CD4-positive, CD25-positive, alpha-beta regulatory T cell (primary cell): Measurements from ENCODE around the gene HIP1R. TPM values are rescaled to one million over a fixed set of nuclear protein-coding genes. Genes with fewer than 3 reads are reported as not detected.

Experiments used
- ATAC-seq, 2 donors: fragments of 150-1000 bp; cut with Tn5 transposase; one replicate each; pipeline ENCODE4 v1.10.0; 2021; ENCODE audit warnings: low read depth in 2 of 2, moderate number of reproducible peaks in 2 of 2, moderate library complexity in 1 of 2
- DNase-seq, 3 donors: peaks; one replicate each; pipeline versions ENCODE4 v3.0.0 to v3.0.0-alpha.2; 2012 to 2022; ENCODE audit warnings: mixed read lengths in 1 of 3
- H3K27ac ChIP-seq: one replicate; pipeline ENCODE4 v1.7.0; 2013; ENCODE audit warnings: mild to moderate bottlenecking, low read length; ENCODE audit not compliant: insufficient read depth, poor library complexity, severe bottlenecking
- H3K27me3 ChIP-seq: one replicate; pipeline ENCODE4 v1.7.0; 2013; ENCODE audit warnings: low read length; ENCODE audit not compliant: control insufficient read depth, insufficient read depth
- H3K36me3 ChIP-seq: one replicate; pipeline ENCODE4 v1.7.0; 2013; ENCODE audit warnings: mild to moderate bottlenecking, low read length, moderate library complexity; ENCODE audit not compliant: control insufficient read depth, insufficient read depth
- H3K4me1 ChIP-seq: 2 replicates; pipeline ENCODE4 v1.7.0; 2013; ENCODE audit warnings: mild to moderate bottlenecking, low read length; ENCODE audit not compliant: insufficient read depth, control insufficient read depth, poor library complexity, severe bottlenecking
- H3K4me3 ChIP-seq: one replicate; pipeline ENCODE4 v1.7.0; 2013; ENCODE audit warnings: low read depth, mild to moderate bottlenecking, low read length, moderate library complexity
- H3K9me3 ChIP-seq, 2 experiments: 1 replicate in 1 of 2; 2 replicates in 1 of 2; pipeline ENCODE4 v1.7.0; 2013; ENCODE audit warnings: low read length in 2 of 2, mild to moderate bottlenecking in 1 of 2, moderate library complexity in 1 of 2; ENCODE audit not compliant: control insufficient read depth in 2 of 2
- H3K27ac Mint-ChIP-seq, 3 donors: one replicate each; pipeline ENCODE4 v1.8.0; 2020 to 2022; ENCODE audit warnings: mild to moderate bottlenecking in 3 of 3, mixed read lengths in 3 of 3, moderate library complexity in 2 of 3
- H3K27me3 Mint-ChIP-seq: one replicate; pipeline ENCODE4 v1.8.0; 2022; ENCODE audit warnings: mild to moderate bottlenecking, mixed read lengths
- H3K36me3 Mint-ChIP-seq: one replicate; pipeline ENCODE4 v1.8.0; 2020; ENCODE audit warnings: mixed read lengths
- H3K4me1 Mint-ChIP-seq, 4 donors: one replicate each; pipeline ENCODE4 v1.8.0; 2020 to 2022; ENCODE audit warnings: mixed read lengths in 4 of 4, mild to moderate bottlenecking in 1 of 4
- H3K4me3 Mint-ChIP-seq, 4 donors: one replicate each; pipeline ENCODE4 v1.8.0; 2020 to 2022; ENCODE audit warnings: mild to moderate bottlenecking in 4 of 4, mixed read lengths in 4 of 4, moderate library complexity in 3 of 4
- H3K9me3 Mint-ChIP-seq, 7 donors: one replicate each; pipeline ENCODE4 v1.8.0; 2020 to 2022; ENCODE audit warnings: mixed read lengths in 7 of 7, mild to moderate bottlenecking in 3 of 7, moderate library complexity in 2 of 7
- polyA plus RNA-seq, 4 donors: library from polyadenylated mRNA; unstranded; fragments of 300-500 nt; fragmentation: Illumina TruSeq; gene quantifications; one replicate each; pipeline ENCODE4 v1.2.3, GENCODE V29; 2021
- total RNA-seq: library from RNA; stranded (reverse); gene quantifications from one replicate; pipeline ENCODE4 v1.2.3, GENCODE V29; 2022

The HIP1R gene
- total and polyA plus RNA-seq, 5 donors from 2014 or later, result 3.8 to 56.0 (median 5.5) TPM

GRCh38 chr12:122820838-122821271 lies 14.4 kb upstream of the HIP1R start:
- Histone ChIP-seq H3K36me3 (no peaks in the 10 kb centered on the region), H3K27ac (no peak overlapping the region), H3K4me3 (no peak overlapping the region), H3K27me3 (no peaks in the 10 kb centered on the region), H3K9me3 (no peaks in the 10 kb centered on the region), H3K4me1 (no peaks in the 10 kb centered on the region)
- Mint-ChIP-seq H3K4me1 (peaks cover 0 to 5% (median under 1%) of the 10 kb centered on the region in 4 donors), H3K4me3 (no peak overlapping the region), H3K36me3 (peaks cover 3% of the 10 kb centered on the region), H3K9me3 (no peaks in the 10 kb centered on the region), H3K27me3 (peaks cover 11% of the 10 kb centered on the region), H3K27ac (no peak overlapping the region)
- no peak for DNase-seq
- peak in 1 of 2 donors; percentile 22 for ATAC-seq

GRCh38 chr12:122823429-122823828 lies 11.8 kb upstream of the HIP1R start:
- Mint-ChIP-seq H3K36me3 (no peaks in the 10 kb centered on the region), H3K9me3 (no peaks in the 10 kb centered on the region), H3K4me3 (no peak overlapping the region), H3K4me1 (peaks cover 0 to 5% (median 2%) of the 10 kb centered on the region in 4 donors), H3K27me3 (peaks cover 25% of the 10 kb centered on the region), H3K27ac (no peak overlapping the region)
- H3K36me3 ChIP-seq, result no peaks in the 10 kb centered on the region
- peaks cover 4% of the 10 kb centered on the region for H3K27me3 ChIP-seq
- peaks cover 3% of the 10 kb centered on the region for H3K4me1 ChIP-seq
- DNase-seq (no peak), ATAC-seq (no peak)
- no peaks in the 10 kb centered on the region for H3K9me3 ChIP-seq
- H3K4me3 ChIP-seq, result no peak overlapping the region
- no peak overlapping the region for H3K27ac ChIP-seq

GRCh38 chr12:122825773-122826724 lies 9.2 kb upstream of the HIP1R start:
- ATAC-seq (no peak), DNase-seq (peak in 1 of 3 donors; percentile 14)
- Histone ChIP-seq H3K27me3 (peaks cover 4% of the 10 kb centered on the region), H3K4me3 (no peak overlapping the region), H3K27ac (no peak overlapping the region), H3K4me1 (peaks cover 3% of the 10 kb centered on the region), H3K9me3 (no peaks in the 10 kb centered on the region), H3K36me3 (no peaks in the 10 kb centered on the region)
- H3K27ac Mint-ChIP-seq, result no peak overlapping the region
- peak overlapping the region in 1 of 4 donors; percentile 2 for H3K4me3 Mint-ChIP-seq
- peaks cover 26% of the 10 kb centered on the region for H3K27me3 Mint-ChIP-seq
- no peaks in the 10 kb centered on the region for H3K36me3 Mint-ChIP-seq
- peaks cover 0 to 2% (median 0%) of the 10 kb centered on the region in 7 donors for H3K9me3 Mint-ChIP-seq
- H3K4me1 Mint-ChIP-seq, result peaks cover 0 to 5% (median 3%) of the 10 kb centered on the region in 4 donors

GRCh38 chr12:122827258-122827657 lies 8.0 kb upstream of the HIP1R start:
- H3K9me3 ChIP-seq, result no peaks in the 10 kb centered on the region
- H3K4me3 ChIP-seq, result no peak overlapping the region
- Mint-ChIP-seq H3K9me3 (peaks cover 0 to 2% (median 0%) of the 10 kb centered on the region in 7 donors), H3K4me3 (no peak overlapping the region), H3K27me3 (peaks cover 25% of the 10 kb centered on the region), H3K36me3 (no peaks in the 10 kb centered on the region), H3K4me1 (peaks cover 0 to 5% (median 3%) of the 10 kb centered on the region in 4 donors), H3K27ac (no peak overlapping the region)
- no peak for ATAC-seq
- H3K4me1 ChIP-seq, result peaks cover 3% of the 10 kb centered on the region
- H3K27me3 ChIP-seq, result peaks cover 4% of the 10 kb centered on the region
- no peak overlapping the region for H3K27ac ChIP-seq
- no peaks in the 10 kb centered on the region for H3K36me3 ChIP-seq
- DNase-seq, result no peak

GRCh38 chr12:122830517-122831214 lies 4.6 kb upstream of the HIP1R start:
- Histone ChIP-seq H3K27ac (no peak overlapping the region), H3K4me3 (no peak overlapping the region), H3K4me1 (peaks cover 12% of the 10 kb centered on the region), H3K9me3 (no peaks in the 10 kb centered on the region), H3K36me3 (no peaks in the 10 kb centered on the region), H3K27me3 (peaks cover 4% of the 10 kb centered on the region)
- Mint-ChIP-seq H3K4me1 (peaks cover 0 to 15% (median 10%) of the 10 kb centered on the region in 4 donors), H3K27me3 (peaks cover 41% of the 10 kb centered on the region), H3K27ac (no peak overlapping the region), H3K9me3 (peaks cover 0 to 3% (median 0%) of the 10 kb centered on the region in 7 donors), H3K4me3 (peak overlapping the region in 1 of 4 donors; percentile 65), H3K36me3 (no peaks in the 10 kb centered on the region)
- DNase-seq, result no peak
- no peak for ATAC-seq

- no peak overlapping the region for H3K27ac ChIP-seq
- Mint-ChIP-seq H3K9me3 (peaks cover 0 to 3% (median 0%) of the 10 kb centered on the region in 7 donors), H3K27me3 (peaks cover 29% of the 10 kb centered on the region), H3K36me3 (no peaks in the 10 kb centered on the region), H3K4me3 (peak overlapping the region; percentile 92 to 98 (median 95)), H3K27ac (peak overlapping the region; percentile 59 to 92 (median 79)), H3K4me1 (peaks cover 0 to 42% (median 23%) of the 10 kb centered on the region in 4 donors)
- peaks cover 20% of the 10 kb centered on the region for H3K4me1 ChIP-seq
- H3K4me3 ChIP-seq, result peak overlapping the region; percentile 55
- no peaks in the 10 kb centered on the region for H3K9me3 ChIP-seq
- ATAC-seq (peak; percentile 27 to 28), DNase-seq (peak in 2 of 3 donors; percentile 22 to 28)
- no peaks in the 10 kb centered on the region for H3K36me3 ChIP-seq
- no peaks in the 10 kb centered on the region for H3K27me3 ChIP-seq
These were observed 945 bp upstream of the HIP1R start for GRCh38 chr12:122834104-122834920.

GRCh38 chr12:122835750-122836026 lies 431 bp downstream of the HIP1R start:
- ATAC-seq (peak; percentile 28 to 41), DNase-seq (peak in 2 of 3 donors; percentile 19 to 24)
- Mint-ChIP-seq H3K36me3 (no peaks in the 10 kb centered on the region), H3K4me1 (peaks cover 0 to 55% (median 26%) of the 10 kb centered on the region in 4 donors), H3K9me3 (peaks cover 0 to 3% (median 0%) of the 10 kb centered on the region in 7 donors), H3K4me3 (peak overlapping the region in 3 of 4 donors; percentile 89 to 97 (median 96)), H3K27ac (no peak overlapping the region), H3K27me3 (peaks cover 29% of the 10 kb centered on the region)
- peaks cover 20% of the 10 kb centered on the region for H3K4me1 ChIP-seq
- no peaks in the 10 kb centered on the region for H3K27me3 ChIP-seq
- H3K36me3 ChIP-seq, result no peaks in the 10 kb centered on the region
- no peaks in the 10 kb centered on the region for H3K9me3 ChIP-seq
- H3K4me3 ChIP-seq, result no peak overlapping the region
- peak overlapping the region; percentile 60 for H3K27ac ChIP-seq
